ENCODE data around the gene PTPRU. TPM values are rescaled to one million over a fixed set of nuclear protein-coding genes. Genes with fewer than 3 reads are reported as not detected.

PTPRU gene
- total and polyA plus RNA-seq, 2 of the 8 experiments (the other 6 are each of a cell fraction or from before 2014, with no cell fraction given): 33.8 to 41.8 TPM

DNA sequence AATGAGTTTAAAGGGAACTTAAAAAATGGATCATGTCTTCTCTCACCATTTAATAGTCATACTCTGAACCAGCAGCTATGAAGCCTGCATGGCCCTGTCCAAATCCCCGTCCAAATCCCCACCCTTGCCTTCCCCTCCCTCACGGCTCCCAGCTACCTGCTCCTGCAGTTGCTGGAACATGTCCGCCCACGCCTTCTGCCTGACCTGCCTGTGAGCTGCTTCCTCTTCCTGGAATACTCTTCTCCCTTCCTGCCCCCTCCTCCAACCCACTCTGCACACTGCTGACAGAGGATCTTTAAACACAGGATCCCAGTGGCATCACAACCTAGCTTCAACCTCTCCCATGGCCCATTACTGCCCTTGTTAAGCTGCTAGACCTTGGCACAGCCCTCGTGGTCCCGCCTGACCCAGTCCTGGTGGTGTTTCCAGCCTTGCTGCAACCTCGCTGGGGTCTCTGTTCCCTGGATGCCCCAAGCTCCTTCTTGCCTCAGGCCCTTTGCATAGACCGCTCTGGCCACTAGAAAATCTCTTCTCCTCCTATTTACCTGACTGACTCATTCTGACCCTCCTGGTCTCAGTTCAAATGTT, 118.3 kb downstream of the PTPRU start:
- H3K14ac ChIP-seq (ENCODE audit: insufficient read length): no peak overlapping the region
- no peak overlapping the region for H2BK20ac ChIP-seq (ENCODE audit: low read length)
- no peaks in the 10 kb centered on the region for H4K20me1 ChIP-seq (replicated peaks in 1 of 2; ENCODE audit: control insufficient read depth in 1 of 2, insufficient read depth in 2 of 2, low read length in 2 of 2)
- no peak for FAIRE-seq
- H3K4ac ChIP-seq (replicated peaks; ENCODE audit: insufficient read length, low read depth, low read length): no peak overlapping the region
- H2BK15ac ChIP-seq (ENCODE audit: low read length): no peak overlapping the region
- no peak overlapping the region for H3K18ac ChIP-seq (ENCODE audit: extremely low read depth, low read length)
- no peak overlapping the region for H3K23ac ChIP-seq (ENCODE audit: insufficient read length)
- H3K9me3 ChIP-seq (ENCODE audit: insufficient read depth in 2 of 2, low read depth in 1 of 2, low read length in 1 of 2): no peaks in the 10 kb centered on the region
- no peak overlapping the region for H3K27ac ChIP-seq (ENCODE audit: low read depth, low read length)
- H3K4me2 ChIP-seq (ENCODE audit: insufficient read depth in 1 of 2, low read depth in 2 of 2, low read length in 2 of 2): no peak overlapping the region
- no peak for TF ChIP-seq CTBP2 (IDR thresholded peaks at IDR 0.05; ENCODE audit: borderline replicate concordance, insufficient read depth, insufficient read length, low read length)
- TF ChIP-seq ZNF274 (IDR thresholded peaks at IDR 0.05; ENCODE audit: borderline replicate concordance, extremely low read depth, low read length): no peak
- no peak for TF ChIP-seq KDM4A (IDR thresholded peaks at IDR 0.05; ENCODE audit: low read depth, low read length, severe bottlenecking)
- TF ChIP-seq, protein P1, sequence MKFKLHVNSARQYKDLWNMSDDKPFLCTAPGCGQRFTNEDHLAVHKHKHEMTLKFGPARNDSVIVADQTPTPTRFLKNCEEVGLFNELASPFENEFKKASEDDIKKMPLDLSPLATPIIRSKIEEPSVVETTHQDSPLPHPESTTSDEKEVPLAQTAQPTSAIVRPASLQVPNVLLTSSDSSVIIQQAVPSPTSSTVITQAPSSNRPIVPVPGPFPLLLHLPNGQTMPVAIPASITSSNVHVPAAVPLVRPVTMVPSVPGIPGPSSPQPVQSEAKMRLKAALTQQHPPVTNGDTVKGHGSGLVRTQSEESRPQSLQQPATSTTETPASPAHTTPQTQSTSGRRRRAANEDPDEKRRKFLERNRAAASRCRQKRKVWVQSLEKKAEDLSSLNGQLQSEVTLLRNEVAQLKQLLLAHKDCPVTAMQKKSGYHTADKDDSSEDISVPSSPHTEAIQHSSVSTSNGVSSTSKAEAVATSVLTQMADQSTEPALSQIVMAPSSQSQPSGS (IDR thresholded peaks at IDR 0.05; ENCODE audit: low read length): no peak
- H3K23me2 ChIP-seq (ENCODE audit: low read depth, low read length): no peaks in the 10 kb centered on the region
- no peaks in the 10 kb centered on the region; a peak in 1 of 7 replicates for H3K4me1 ChIP-seq (replicated peaks in 1 of 4; ENCODE audit: control insufficient read depth in 3 of 4, insufficient read depth in 4 of 4, low read length in 3 of 4)
- H3K79me2 ChIP-seq (ENCODE audit: control insufficient read depth in 1 of 2, insufficient read depth in 2 of 2, low read length in 2 of 2): no peaks in the 10 kb centered on the region
- no peak for DNase-seq (ENCODE audit: low read depth in 1 of 2, low spot score in 2 of 2)
- H2BK5ac ChIP-seq (ENCODE audit: low read depth, low read length): no peak overlapping the region
- H3K4me3 ChIP-seq (ENCODE audit: extremely low read depth in 1 of 4, insufficient read depth in 2 of 4, low read depth in 3 of 4, low read length in 4 of 4): no peak overlapping the region
- H2AFZ ChIP-seq (ENCODE audit: low read length): no peak overlapping the region
- no peak overlapping the region for H3K56ac ChIP-seq (replicated peaks; ENCODE audit: insufficient read length, low read depth, low read length)
- H2AK5ac ChIP-seq (ENCODE audit: low read depth, low read length): no peak overlapping the region
- H4K8ac ChIP-seq (ENCODE audit: extremely low read depth, insufficient read depth, low read length): peak overlapping the region; percentile 66
- H3K36me3 ChIP-seq (ENCODE audit: control insufficient read depth in 2 of 4, insufficient read depth in 4 of 4, low read length in 3 of 4): no peaks in the 10 kb centered on the region
- WGBS, 2 experiments (ENCODE audit: extremely low coverage in 1 of 2, insufficient coverage in 1 of 2, insufficient read length in 1 of 2, insufficient replicate concordance in 2 of 2, low coverage in 1 of 2, low lambda C conversion rate in 2 of 2, missing lambda C conversion rate in 1 of 2): 91% methylated on average over 8 of the region's 8 CpGs; no CpG with 5 or more reads in 1 of the 2 experiments
- H3K27me3 ChIP-seq (replicated peaks in 1 of 4; ENCODE audit: control insufficient read depth in 3 of 4, extremely low read depth in 1 of 4, insufficient read depth in 3 of 4, low read length in 3 of 4): no peaks in the 10 kb centered on the region
- ChIA-PET CTCF (ENCODE audit: partially characterized antibody) (interaction anchor here (0.9 to 5.1 kb wide), 6 partner anchors 11 to 118 kb away, joined by 3 to 63 read pairs (median 4); no protein-coding TSS in a partner anchor), POLR2A (ENCODE audit: partially characterized antibody) (no interaction called here)
- H3K79me1 ChIP-seq (ENCODE audit: low read depth, low read length): no peaks in the 10 kb centered on the region
- H2BK12ac ChIP-seq (ENCODE audit: low read depth, low read length): no peak overlapping the region
- H4K5ac ChIP-seq (ENCODE audit: insufficient read length, low read depth, low read length): no peak overlapping the region
- no peak overlapping the region for H4K91ac ChIP-seq (replicated peaks; ENCODE audit: insufficient read length, low read length)
- no peak overlapping the region for H2BK120ac ChIP-seq (replicated peaks; ENCODE audit: low read depth, low read length)
- H3K9ac ChIP-seq (replicated peaks in 1 of 4; ENCODE audit: extremely low read depth in 1 of 4, low read depth in 3 of 4, low read length in 3 of 4): no peak overlapping the region

Measured in H1 (cell line).